HG03064 (cell line): Measurements from ENCODE around the gene ACAD10.
"Not testable (repeated sequence)": the region's sequence is repeated elsewhere in the genome, so short reads cannot be mapped to it uniquely, and the experiment has no call there.

ENCODE experiments used
- ATAC-seq: cut with Tn5 transposase; IDR thresholded peaks from one replicate; pipeline ENCODE4 v1.9.1; 2021; ENCODE audit warnings: low read depth; ENCODE audit not compliant: unreplicated experiment

The ACAD10 gene

DNA sequence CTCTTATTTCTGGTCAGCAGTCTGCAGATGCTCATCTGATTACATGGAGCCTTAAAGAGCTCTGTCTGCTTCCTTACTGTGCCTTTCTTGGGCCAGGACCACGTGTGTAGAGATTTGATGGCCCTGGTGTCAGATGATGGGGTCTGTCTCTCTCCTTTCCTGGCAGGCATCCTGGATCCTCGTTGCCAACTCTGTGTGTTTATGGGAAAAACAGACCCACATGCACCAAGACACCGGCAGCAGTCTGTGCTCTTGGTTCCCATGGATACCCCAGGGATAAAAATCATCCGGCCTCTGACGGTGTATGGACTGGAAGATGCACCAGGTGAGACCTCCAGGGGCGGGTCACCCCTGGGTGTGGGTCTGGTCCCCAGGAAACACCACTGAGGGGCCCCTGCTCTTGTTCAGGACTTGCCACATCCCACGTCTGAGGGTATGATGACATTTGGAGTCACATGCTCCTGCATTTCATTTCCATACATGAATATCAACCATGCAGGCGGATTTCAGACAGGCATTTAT lies 62.4 kb downstream of the ACAD10 start:
- no peak for ATAC-seq

DNA sequence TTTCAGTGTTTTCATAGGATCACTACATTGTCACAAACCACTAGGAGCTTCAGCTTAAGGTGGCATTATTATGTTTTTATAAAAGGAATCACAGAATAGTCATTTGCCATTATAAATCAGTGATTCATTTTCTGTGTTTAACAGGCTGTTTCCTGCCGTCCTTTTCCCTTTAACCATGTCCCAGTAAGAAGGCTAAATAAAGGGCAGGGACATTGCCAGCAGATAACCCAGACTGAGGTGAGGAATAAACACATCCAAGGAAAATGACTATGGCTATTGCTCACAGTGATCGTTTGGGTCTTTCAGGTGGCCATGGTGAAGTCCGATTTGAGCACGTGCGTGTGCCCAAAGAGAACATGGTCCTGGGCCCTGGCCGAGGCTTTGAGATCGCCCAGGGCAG lies 63.0 kb downstream of the ACAD10 start:
- ATAC-seq, result no peak

DNA sequence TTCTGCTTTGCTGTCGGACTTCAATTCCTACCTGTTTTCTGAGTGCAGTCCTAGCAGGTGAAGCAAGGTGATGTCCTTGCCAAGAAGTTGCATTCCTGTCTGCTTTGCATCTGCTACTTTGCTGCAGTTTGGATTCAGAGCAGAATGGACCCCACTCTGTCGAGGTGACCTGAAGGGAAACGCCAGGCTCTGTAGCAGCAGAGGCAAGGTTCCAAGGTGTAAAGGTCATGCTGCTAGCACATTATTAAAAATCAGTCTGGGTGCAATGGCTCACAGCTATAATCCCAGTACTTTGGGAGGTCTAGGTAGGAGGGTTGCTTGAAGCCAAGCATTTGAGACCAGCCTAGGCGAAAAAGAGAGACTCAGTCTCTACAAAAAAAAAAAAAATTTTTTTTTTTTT lies 63.5 kb downstream of the ACAD10 start:
- ATAC-seq, result no peak

DNA sequence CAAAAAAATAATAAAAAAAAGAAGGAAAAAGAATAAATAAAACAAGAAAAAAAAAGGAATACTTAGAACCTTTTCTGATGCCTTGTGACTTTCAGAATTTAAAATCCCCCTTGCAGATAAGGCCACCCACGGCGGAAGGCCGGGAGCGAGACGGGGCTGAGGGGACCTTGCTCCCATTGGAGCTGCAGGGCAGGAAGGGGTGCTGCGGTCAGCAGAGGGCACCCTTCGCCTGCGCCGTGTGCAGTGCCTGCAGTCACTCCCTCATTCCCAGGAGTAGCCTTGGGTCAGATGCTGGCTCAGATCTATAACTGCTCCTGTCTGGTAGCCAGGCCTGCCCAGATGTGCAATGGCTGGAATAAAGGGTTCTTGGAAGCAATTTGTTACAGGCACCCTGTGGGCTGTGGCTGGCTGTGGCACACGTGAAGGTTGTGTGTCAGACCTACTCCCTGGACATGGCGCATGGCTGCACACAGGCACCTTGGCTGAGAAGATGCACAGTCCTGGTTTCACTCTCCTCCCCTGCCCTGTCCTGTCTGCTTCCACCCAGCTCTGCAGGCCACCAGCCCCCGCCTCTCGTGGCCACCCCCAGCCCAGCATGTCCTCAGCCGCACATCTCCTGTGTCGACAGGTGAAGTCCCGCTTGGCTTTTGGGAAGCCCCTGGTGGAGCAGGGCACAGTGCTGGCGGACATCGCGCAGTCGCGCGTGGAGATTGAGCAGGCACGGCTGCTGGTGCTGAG lies 67.5 kb downstream of the ACAD10 start:
- ATAC-seq, result no peak

GRCh38 chr12:111754671-111755070 lies 68.8 kb downstream of the ACAD10 start:
- no peak for ATAC-seq

- ATAC-seq, result no peak
These were observed 70.3 kb downstream of the ACAD10 start for GRCh38 chr12:111756196-111756595.

- ATAC-seq, result no peak
These were observed 70.8 kb downstream of the ACAD10 start for GRCh38 chr12:111756681-111757080.

GRCh38 chr12:111757361-111758119 lies 71.7 kb downstream of the ACAD10 start:
- no peak for ATAC-seq

- no peak for ATAC-seq
These were observed 72.3 kb downstream of the ACAD10 start for GRCh38 chr12:111758120-111758561.

- no peak for ATAC-seq
These were observed 73.4 kb downstream of the ACAD10 start for GRCh38 chr12:111759271-111759670.

DNA sequence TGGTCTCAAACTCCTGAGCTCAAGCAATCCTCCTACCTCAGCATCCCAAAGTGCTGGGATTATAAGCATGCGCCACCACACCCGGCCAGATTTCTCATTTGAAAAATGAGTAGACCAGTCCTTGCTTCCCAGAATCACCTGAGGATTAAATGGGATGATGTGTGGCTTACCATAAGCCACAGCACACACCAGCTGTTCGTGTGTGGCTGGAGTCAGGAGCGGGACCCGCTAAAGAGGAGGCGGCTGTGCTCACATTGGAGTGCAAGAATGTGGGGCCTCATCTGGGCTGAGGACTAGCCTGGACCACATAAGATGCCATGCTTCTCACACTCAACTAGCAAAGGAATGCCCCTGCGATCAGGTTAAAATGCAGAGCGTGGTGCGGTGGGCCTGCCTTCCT lies 74.1 kb downstream of the ACAD10 start:
- no peak for ATAC-seq

- no peak for ATAC-seq
These were observed 75.2 kb downstream of the ACAD10 start for GRCh38 chr12:111761099-111761498.

GRCh38 chr12:111761706-111762105 lies 75.9 kb downstream of the ACAD10 start:
- no peak for ATAC-seq

DNA sequence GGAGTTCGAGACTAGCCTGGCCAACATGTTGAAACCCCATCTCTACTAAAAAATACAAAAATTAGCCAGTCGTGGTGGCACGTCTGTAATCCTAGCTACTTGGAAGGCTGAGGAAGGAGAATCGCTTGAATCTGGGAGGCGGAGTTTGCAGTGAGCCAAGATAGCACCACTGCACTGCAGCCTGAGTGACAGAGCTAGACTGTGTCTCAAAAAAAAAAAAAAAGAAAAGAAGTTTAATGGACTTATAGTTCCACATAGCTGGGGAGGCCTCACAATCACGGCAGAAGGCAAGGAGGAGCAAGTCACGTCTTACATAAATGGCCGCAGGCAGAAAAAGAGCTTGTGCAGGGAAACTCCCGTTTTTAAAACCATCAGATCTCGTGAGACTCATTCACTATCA lies 77.7 kb downstream of the ACAD10 start:
- ATAC-seq, result not testable (repeated sequence)

- ATAC-seq, result no peak
These were observed 78.4 kb downstream of the ACAD10 start for GRCh38 chr12:111764120-111764821.

- peak; percentile 57 for ATAC-seq
These were observed 80.9 kb downstream of the ACAD10 start, which contains the start of gene ALDH2 for GRCh38 chr12:111766608-111767361. ALDH2 (plus strand) TSS chr12:111766933; CDS start chr12:111766983, 50 bp downstream.

- no peak for ATAC-seq
These were observed 81.7 kb downstream of the ACAD10 start for GRCh38 chr12:111767362-111768158.

GRCh38 chr12:111768159-111768895 lies 82.5 kb downstream of the ACAD10 start:
- ATAC-seq, result no peak

DNA sequence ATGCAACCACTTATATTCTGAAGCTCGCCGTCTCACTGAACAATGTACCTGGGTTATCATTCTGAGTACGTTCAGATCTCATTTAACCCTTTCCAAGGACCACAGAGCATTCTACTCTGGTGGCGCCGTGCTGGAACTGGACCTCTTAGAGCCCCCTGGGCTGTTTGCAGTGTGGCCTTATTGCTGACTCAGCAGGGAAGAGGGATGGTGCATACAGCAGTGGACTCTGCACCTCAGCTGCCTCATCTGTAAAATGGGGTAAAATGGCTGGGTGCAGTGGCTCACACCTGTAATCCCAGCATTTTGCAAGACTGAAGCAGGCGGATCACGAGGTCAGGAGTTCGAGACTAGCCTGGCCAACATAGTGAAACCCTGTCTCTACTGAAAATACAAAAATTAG lies 83.7 kb downstream of the ACAD10 start:
- ATAC-seq, result no peak
